ENCODE results near the gene RFX7.

GRCh38 chr15:56252386-56252785, 8.7 kb upstream of the RFX7 start:
- TF ChIP-seq CTCF (IDR thresholded peaks at IDR 0.05 in 2 of 3, conservative IDR thresholded peaks at IDR 0.05 in 1 of 3; ENCODE audit: borderline replicate concordance in 1 of 3, insufficient read depth in 1 of 3, low read depth in 2 of 3, low read length in 2 of 3) (no peak), EZH2 (IDR thresholded peaks at IDR 0.05) (no peak), POLR2AphosphoS5 (IDR thresholded peaks at IDR 0.05; ENCODE audit: low read depth, low read length) (no peak)
